GM13977 (cell line): Measurements from ENCODE around the gene NFKB1.
"Not testable (repeated sequence)": the region's sequence is repeated elsewhere in the genome, so short reads cannot be mapped to it uniquely, and the experiment has no call there.

Experiments used
- DNase-seq: peaks from one replicate; pipeline ENCODE4 v3.0.0; 2012; ENCODE audit warnings: low spot score
- CTCF ChIP-seq: IDR thresholded peaks from 2 replicates; pipeline ENCODE4 v1.5.1; 2012; ENCODE audit warnings: mild to moderate bottlenecking, control low read depth; ENCODE audit not compliant: insufficient read depth; ENCODE audit errors: extremely low read depth, missing control alignments
- in situ Hi-C: fragments of 300-500 bp; cut with MboI; formaldehyde crosslinking; loops from one replicate; pipeline ENCODE4 v1.12.0; 2022; ENCODE audit warnings: low sequenced_read_pairs, low pct_unique_long_range_greater_than_20kb, mixed read lengths, inconsistent platforms; ENCODE audit not compliant: unreplicated experiment

The NFKB1 gene

GRCh38 chr4:102564399-102565059 is 63.4 kb downstream of the NFKB1 start:
- in situ Hi-C loops, result no loop called here
- TF ChIP-seq CTCF, result no peak
- peak; percentile 20 for DNase-seq

- no peak for TF ChIP-seq CTCF
- no peak for DNase-seq
- in situ Hi-C loops, result no loop called here
Measured at GRCh38 chr4:102565696-102566095, 64.5 kb downstream of the NFKB1 start.

DNA sequence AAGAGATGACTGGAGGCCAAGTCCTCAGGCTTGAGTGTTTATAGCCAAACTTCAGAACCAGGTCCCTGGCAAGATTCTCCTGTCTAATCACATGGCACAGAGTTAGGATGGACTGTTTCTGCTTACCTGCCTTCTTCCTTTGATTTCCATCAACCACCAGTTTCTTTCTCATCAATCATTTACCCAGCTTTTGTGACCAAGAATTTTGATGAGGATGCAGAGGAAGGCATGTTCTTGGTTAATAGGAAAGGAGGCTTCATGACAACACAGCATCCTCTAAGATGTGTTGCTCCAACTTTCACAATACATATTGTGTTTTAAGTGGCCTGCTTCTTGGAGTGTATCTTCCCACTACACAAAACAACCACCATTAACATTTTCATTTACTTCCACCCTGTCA is 65.3 kb downstream of the NFKB1 start:
- no peak for TF ChIP-seq CTCF
- in situ Hi-C loops, result no loop called here
- no peak for DNase-seq

DNA sequence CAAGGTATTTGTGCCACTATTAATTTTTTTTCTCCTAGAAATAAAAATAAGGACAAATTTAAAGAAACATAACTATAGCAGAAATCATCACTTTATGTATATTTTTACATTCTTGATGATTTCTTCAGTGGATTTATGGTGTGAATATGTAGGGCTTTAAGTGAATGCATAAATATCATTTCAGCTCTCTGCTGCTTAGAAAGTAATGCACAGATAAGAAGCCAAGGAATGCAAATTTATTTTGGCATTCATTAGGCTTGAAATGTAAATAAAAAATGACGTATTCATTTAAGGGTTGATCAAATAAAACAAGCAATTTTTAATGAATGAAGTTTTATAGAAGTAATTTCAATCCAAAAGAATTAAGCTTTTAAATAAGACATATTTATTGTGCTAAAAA is 66.3 kb downstream of the NFKB1 start:
- no peak for TF ChIP-seq CTCF

GRCh38 chr4:102569200-102569599 is 68.0 kb downstream of the NFKB1 start:
- TF ChIP-seq CTCF, result no peak
- DNase-seq, result no peak
- in situ Hi-C loops, result no loop called here

More for the DNA sequence above, 66.3 kb downstream of the NFKB1 start:
- in situ Hi-C loops, result no loop called here
- no peak for DNase-seq

- DNase-seq, in situ Hi-C loops: not testable (repeated sequence)
Measured at GRCh38 chr4:102570211-102570610, 69.1 kb downstream of the NFKB1 start.

GRCh38 chr4:102572452-102572851 is 71.3 kb downstream of the NFKB1 start:
- TF ChIP-seq CTCF, result no peak
- in situ Hi-C loops, result no loop called here

More at GRCh38 chr4:102572452-102572851, 71.3 kb downstream of the NFKB1 start:
- DNase-seq, result no peak
